Smooth muscle cell (in vitro differentiated cells): ENCODE data around the gene ZMIZ1. TPM values are rescaled to one million over a fixed set of nuclear protein-coding genes. Genes with fewer than 3 reads are reported as not detected.
A peak's percentile ranks its signal among the peaks of the same experiment; 100 is the strongest.

ENCODE experiments used
- DNase-seq: peaks from one replicate; lab custom pipeline; 2025; ENCODE audit not compliant: unreplicated experiment; lab: John Stamatoyannopoulos, UW
- H2AFZ ChIP-seq: fragments of 200-600 bp; sonication (generic); 2 replicates; pipeline ENCODE4 v1.6.0; 2016; ENCODE audit warnings: antibody characterized with exemption, low read depth, mild to moderate bottlenecking
- H3F3A ChIP-seq: fragments of 200-600 bp; sonication (generic); 2 replicates; pipeline ENCODE4 v1.6.0; 2017; ENCODE audit warnings: antibody characterized with exemption, low read depth
- H3K27ac ChIP-seq: fragments of 200-600 bp; sonication (generic); 2 replicates; pipeline ENCODE4 v1.5.1; 2016; ENCODE audit warnings: low read depth, mild to moderate bottlenecking
- H3K27me3 ChIP-seq: fragments of 200-600 bp; sonication (generic); 2 replicates; pipeline ENCODE4 v1.6.1; 2016; ENCODE audit warnings: low read depth, mild to moderate bottlenecking
- H3K36me3 ChIP-seq: fragments of 200-600 bp; sonication (generic); 2 replicates; pipeline ENCODE4 v1.5.1; 2016; ENCODE audit warnings: low read depth
- H3K4me1 ChIP-seq: fragments of 200-600 bp; sonication (generic); 2 replicates; pipeline ENCODE4 v1.5.1; 2016; ENCODE audit warnings: low read depth
- H3K4me2 ChIP-seq: fragments of 200-600 bp; sonication (generic); 2 replicates; pipeline ENCODE4 v1.6.0; 2016; ENCODE audit warnings: mild to moderate bottlenecking
- H3K4me3 ChIP-seq: fragments of 200-600 bp; sonication (generic); 2 replicates; pipeline ENCODE4 v1.5.1; 2016; ENCODE audit warnings: mild to moderate bottlenecking
- H3K79me2 ChIP-seq: fragments of 200-600 bp; sonication (generic); 2 replicates; pipeline ENCODE4 v1.6.0; 2016; ENCODE audit warnings: low read depth, mild to moderate bottlenecking
- H3K9ac ChIP-seq: fragments of 200-600 bp; sonication (generic); 2 replicates; pipeline ENCODE4 v1.6.0; 2016; ENCODE audit warnings: low read depth
- H3K9me3 ChIP-seq: fragments of 200-600 bp; sonication (generic); replicated peaks from 2 replicates; pipeline ENCODE4 v1.5.1; 2016; ENCODE audit warnings: low read depth
- H4K20me1 ChIP-seq: fragments of 200-600 bp; sonication (generic); 2 replicates; pipeline ENCODE4 v1.6.0; 2016; ENCODE audit warnings: low read depth
- WGBS: methylation state at CpG from one replicate; pipeline ENCODE4 v1.1.7; 2016; ENCODE audit warnings: low lambda C conversion rate; 5-methylcytosine and 5-hydroxymethylcytosine counted together
- polyA plus RNA-seq: library from polyadenylated mRNA; unstranded; fragments of >200 nt; fragmentation: Nextera tagmentation; extraction: Ambion mirVana; gene quantifications from 2 replicates; pipeline ENCODE4 v1.2.1, GENCODE V29; 2016
- total RNA-seq: library from RNA; depleted of rRNA; stranded (reverse); fragments of >200 nt; gene quantifications from 2 replicates; pipeline ENCODE4 v1.2.3, GENCODE V29; 2014
- TF ChIP-seq, protein P1 (sequence below): fragments of 200-600 bp; sonication (generic); IDR thresholded peaks from 2 replicates; pipeline ENCODE4 v1.5.1; 2017; ENCODE audit warnings: borderline replicate concordance, mild to moderate bottlenecking, antibody characterized with exemption; ENCODE audit not compliant: insufficient read depth, poor library complexity, severe bottlenecking

The ZMIZ1 gene
- total and polyA plus RNA-seq, 2 experiments from 2014 or later = 24.2 to 31.3 TPM

- Histone ChIP-seq H3K27ac (peak overlapping the region; percentile 86), H3K27me3 (no peaks in the 10 kb centered on the region), H3K36me3 (peaks cover 5% of the 10 kb centered on the region), H3K4me3 (no peak overlapping the region), H3K79me2 (no peaks in the 10 kb centered on the region), H3F3A (peaks cover 9% of the 10 kb centered on the region), H4K20me1 (peaks cover 32% of the 10 kb centered on the region), H2AFZ (no peak overlapping the region), H3K9ac (peak overlapping the region; percentile 35), H3K4me1 (peaks cover 3% of the 10 kb centered on the region), H3K9me3 (no peaks in the 10 kb centered on the region), H3K4me2 (no peak overlapping the region)
- DNase-seq = no peak
- 71% methylated on average over 13 of the region's 13 CpGs for WGBS
- TF ChIP-seq, protein P1, sequence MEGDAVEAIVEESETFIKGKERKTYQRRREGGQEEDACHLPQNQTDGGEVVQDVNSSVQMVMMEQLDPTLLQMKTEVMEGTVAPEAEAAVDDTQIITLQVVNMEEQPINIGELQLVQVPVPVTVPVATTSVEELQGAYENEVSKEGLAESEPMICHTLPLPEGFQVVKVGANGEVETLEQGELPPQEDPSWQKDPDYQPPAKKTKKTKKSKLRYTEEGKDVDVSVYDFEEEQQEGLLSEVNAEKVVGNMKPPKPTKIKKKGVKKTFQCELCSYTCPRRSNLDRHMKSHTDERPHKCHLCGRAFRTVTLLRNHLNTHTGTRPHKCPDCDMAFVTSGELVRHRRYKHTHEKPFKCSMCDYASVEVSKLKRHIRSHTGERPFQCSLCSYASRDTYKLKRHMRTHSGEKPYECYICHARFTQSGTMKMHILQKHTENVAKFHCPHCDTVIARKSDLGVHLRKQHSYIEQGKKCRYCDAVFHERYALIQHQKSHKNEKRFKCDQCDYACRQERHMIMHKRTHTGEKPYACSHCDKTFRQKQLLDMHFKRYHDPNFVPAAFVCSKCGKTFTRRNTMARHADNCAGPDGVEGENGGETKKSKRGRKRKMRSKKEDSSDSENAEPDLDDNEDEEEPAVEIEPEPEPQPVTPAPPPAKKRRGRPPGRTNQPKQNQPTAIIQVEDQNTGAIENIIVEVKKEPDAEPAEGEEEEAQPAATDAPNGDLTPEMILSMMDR = no peak
Observed at GRCh38 chr10:79299397-79300241, 230.9 kb downstream of the ZMIZ1 start.

DNA sequence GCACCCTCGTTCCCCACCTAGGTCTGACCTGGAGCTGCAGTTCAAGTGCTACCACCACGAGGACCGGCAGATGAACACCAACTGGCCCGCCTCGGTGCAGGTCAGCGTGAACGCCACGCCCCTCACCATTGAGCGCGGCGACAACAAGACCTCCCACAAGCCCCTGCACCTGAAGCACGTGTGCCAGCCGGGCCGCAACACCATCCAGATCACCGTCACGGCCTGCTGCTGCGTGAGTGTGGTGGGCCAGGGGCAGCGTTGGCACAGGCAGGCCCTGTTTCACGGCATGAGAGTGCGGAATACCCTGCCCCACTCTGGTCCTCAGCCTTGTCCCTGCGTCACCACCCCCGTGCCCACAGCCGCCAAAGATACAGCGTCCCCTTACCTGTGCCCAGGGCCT is 231.9 kb downstream of the ZMIZ1 start:
- Histone ChIP-seq H4K20me1 (peaks cover 32% of the 10 kb centered on the region), H3K9me3 (no peaks in the 10 kb centered on the region), H3K27me3 (no peaks in the 10 kb centered on the region), H3K9ac (no peak overlapping the region), H3K4me1 (peaks cover 3% of the 10 kb centered on the region), H3K4me2 (no peak overlapping the region), H3K36me3 (peaks cover 5% of the 10 kb centered on the region), H3K27ac (no peak overlapping the region), H3K79me2 (no peaks in the 10 kb centered on the region), H2AFZ (no peak overlapping the region), H3F3A (peaks cover 4% of the 10 kb centered on the region), H3K4me3 (no peak overlapping the region)
- TF ChIP-seq, protein P1 = no peak
- DNase-seq = no peak
- WGBS = 97% methylated on average over 23 of the region's 24 CpGs

- TF ChIP-seq, protein P1 = no peak
- Histone ChIP-seq H3K9me3 (no peaks in the 10 kb centered on the region), H3K27ac (no peak overlapping the region), H3K27me3 (no peaks in the 10 kb centered on the region), H3K4me3 (no peak overlapping the region), H3K79me2 (no peaks in the 10 kb centered on the region), H3K4me1 (peaks cover 3% of the 10 kb centered on the region), H3K36me3 (peaks cover 10% of the 10 kb centered on the region), H3F3A (peaks cover 4% of the 10 kb centered on the region), H3K9ac (no peak overlapping the region), H3K4me2 (no peak overlapping the region), H2AFZ (no peak overlapping the region), H4K20me1 (peaks cover 32% of the 10 kb centered on the region)
- WGBS = 91% methylated on average over 19 of the region's 19 CpGs
- DNase-seq = no peak
Observed at GRCh38 chr10:79301754-79302530, 233.2 kb downstream of the ZMIZ1 start.
